ENCODE data around the gene SCARF2. TPM values are rescaled to one million over a fixed set of nuclear protein-coding genes. Genes with fewer than 3 reads are reported as not detected.

SCARF2 gene
- total RNA-seq, 1 experiment from 2014 or later = 10.8 TPM

DNA sequence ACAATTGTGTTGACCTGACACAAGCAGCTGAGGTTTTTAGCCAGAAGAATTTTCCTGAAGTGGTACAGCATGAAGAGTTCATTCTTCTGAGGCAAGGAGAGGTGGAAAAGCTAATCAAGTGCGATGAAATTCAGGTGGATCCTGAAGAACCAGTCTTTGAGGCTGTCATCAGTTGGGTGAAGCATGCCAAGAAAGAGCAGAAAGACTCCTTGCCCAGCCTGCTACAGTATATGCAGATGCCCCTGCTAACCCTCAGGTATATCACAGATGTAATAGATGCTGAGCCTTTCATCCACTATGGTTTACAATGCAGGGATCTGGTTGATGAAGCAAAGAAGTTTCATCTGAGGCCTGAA lies 12.9 kb upstream of the SCARF2 start:
- Mint-ChIP-seq H3K4me3 (no peak overlapping the region), H3K27ac (no peak overlapping the region), H3K9me3 (peaks cover 0 to 2% of the 10 kb centered on the region in 2 experiments; a peak in 1 of 5 replicates), H3K4me1 (no peaks in the 10 kb centered on the region), H3K36me3 (ENCODE audit: insufficient read depth in 1 of 3, low read depth in 3 of 3) (peaks cover 4 to 6% (median 4%) of the 10 kb centered on the region in 3 experiments; a peak in 5 of 7 replicates), H3K27me3 (ENCODE audit: low read depth) (peaks cover 2% of the 10 kb centered on the region)
- H3K4me1 ChIP-seq (ENCODE audit: insufficient read depth, low read length) = no peaks in the 10 kb centered on the region
- H3K14ac ChIP-seq (ENCODE audit: insufficient read depth, low read length) = no peak overlapping the region
- TF ChIP-seq, protein P1, sequence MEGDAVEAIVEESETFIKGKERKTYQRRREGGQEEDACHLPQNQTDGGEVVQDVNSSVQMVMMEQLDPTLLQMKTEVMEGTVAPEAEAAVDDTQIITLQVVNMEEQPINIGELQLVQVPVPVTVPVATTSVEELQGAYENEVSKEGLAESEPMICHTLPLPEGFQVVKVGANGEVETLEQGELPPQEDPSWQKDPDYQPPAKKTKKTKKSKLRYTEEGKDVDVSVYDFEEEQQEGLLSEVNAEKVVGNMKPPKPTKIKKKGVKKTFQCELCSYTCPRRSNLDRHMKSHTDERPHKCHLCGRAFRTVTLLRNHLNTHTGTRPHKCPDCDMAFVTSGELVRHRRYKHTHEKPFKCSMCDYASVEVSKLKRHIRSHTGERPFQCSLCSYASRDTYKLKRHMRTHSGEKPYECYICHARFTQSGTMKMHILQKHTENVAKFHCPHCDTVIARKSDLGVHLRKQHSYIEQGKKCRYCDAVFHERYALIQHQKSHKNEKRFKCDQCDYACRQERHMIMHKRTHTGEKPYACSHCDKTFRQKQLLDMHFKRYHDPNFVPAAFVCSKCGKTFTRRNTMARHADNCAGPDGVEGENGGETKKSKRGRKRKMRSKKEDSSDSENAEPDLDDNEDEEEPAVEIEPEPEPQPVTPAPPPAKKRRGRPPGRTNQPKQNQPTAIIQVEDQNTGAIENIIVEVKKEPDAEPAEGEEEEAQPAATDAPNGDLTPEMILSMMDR (conservative IDR thresholded peaks at IDR 0.05) = no peak
- no peak overlapping the region for H3K18ac ChIP-seq (ENCODE audit: insufficient read length, low read depth, low read length)
- H3K4ac ChIP-seq (ENCODE audit: low read depth, low read length) = no peak overlapping the region
- H3K9me3 ChIP-seq (ENCODE audit: control insufficient read depth, low read depth, low read length) = no peaks in the 10 kb centered on the region
- H3K23me2 ChIP-seq (ENCODE audit: insufficient read length, low read depth, low read length, poor library complexity, severe bottlenecking) = no peaks in the 10 kb centered on the region
- no peak overlapping the region for H2BK15ac ChIP-seq (ENCODE audit: low read depth, low read length)
- no peak overlapping the region for H3K4me2 ChIP-seq (ENCODE audit: insufficient read depth, insufficient read length, low read length)
- DNase-seq = no peak
- H3K79me1 ChIP-seq (ENCODE audit: insufficient read depth, low read depth, low read length, poor library complexity, severe bottlenecking) = no peaks in the 10 kb centered on the region
- no peak overlapping the region for H2BK5ac ChIP-seq (ENCODE audit: insufficient read length, low read length)
- H4K8ac ChIP-seq (replicated peaks; ENCODE audit: insufficient read length, low read depth, low read length) = no peak overlapping the region
- H4K20me1 ChIP-seq (ENCODE audit: control insufficient read depth, insufficient read depth, insufficient read length) = no peaks in the 10 kb centered on the region
- no peak overlapping the region for H3T11ph ChIP-seq (ENCODE audit: low read length)
- no peak overlapping the region for H2AFZ ChIP-seq (ENCODE audit: low read length)
- H3K79me2 ChIP-seq (ENCODE audit: insufficient read depth, low read length) = no peaks in the 10 kb centered on the region
- H2AK5ac ChIP-seq (ENCODE audit: insufficient read length, low read length) = no peak overlapping the region
- H4K91ac ChIP-seq (ENCODE audit: insufficient read length, low read depth, low read length) = no peak overlapping the region
- WGBS (ENCODE audit: extremely low coverage, insufficient read length, low lambda C conversion rate) = no CpG with 5 or more reads among the region's 1 CpG
- H3K27ac ChIP-seq (ENCODE audit: insufficient read length, low read depth, low read length) = no peak overlapping the region
- H3K56ac ChIP-seq (ENCODE audit: insufficient read length, low read depth, low read length) = no peak overlapping the region
- no peaks in the 10 kb centered on the region for H3K27me3 ChIP-seq (ENCODE audit: insufficient read depth, low read length)
- H2BK12ac ChIP-seq (ENCODE audit: insufficient read length, low read depth, low read length) = no peak overlapping the region
- H2BK120ac ChIP-seq (ENCODE audit: low read depth, low read length, poor library complexity, severe bottlenecking) = no peak overlapping the region
- H2BK20ac ChIP-seq (ENCODE audit: low read depth, low read length, poor library complexity, severe bottlenecking) = no peak overlapping the region
- H3K9ac ChIP-seq (ENCODE audit: extremely low read depth, insufficient read length, low read length) = no peak overlapping the region
- no peak overlapping the region for H4K5ac ChIP-seq (ENCODE audit: insufficient read length, low read depth, low read length)
- H3K23ac ChIP-seq (ENCODE audit: insufficient read length, low read depth, low read length) = no peak overlapping the region
